Breast epithelium (tissue), 4 donors: ENCODE data around the gene PATJ. TPM values are rescaled to one million over a fixed set of nuclear protein-coding genes. Genes with fewer than 3 reads are reported as not detected.
"Not testable (repeated sequence)": the region's sequence is repeated elsewhere in the genome, so short reads cannot be mapped to it uniquely, and the experiment has no call there.

Source experiments
- DNase-seq, 2 donors: peaks; one replicate each; pipeline ENCODE4 v3.0.0-alpha.2; 2019; ENCODE audit warnings: low spot score in 2 of 2
- H3K27ac ChIP-seq, 2 donors: fragments of 200-600 bp; sonication (generic) in 1 of 2; one replicate each; pipeline ENCODE4 v1.5.1; 2016 to 2019; ENCODE audit warnings: mild to moderate bottlenecking in 1 of 2
- H3K27me3 ChIP-seq, 2 donors: fragments of 200-600 bp; sonication (generic) in 1 of 2; one replicate each; pipeline versions ENCODE4 v1.5.1 to v1.6.0; 2017 to 2019; ENCODE audit warnings: control low read depth in 1 of 2, mild to moderate bottlenecking in 1 of 2
- H3K36me3 ChIP-seq: fragments of 200-600 bp; one replicate; pipeline ENCODE4 v1.5.1; 2019
- H3K4me1 ChIP-seq, 2 donors: fragments of 200-600 bp; sonication (generic); one replicate each; pipeline ENCODE4 v1.5.1; 2016 to 2019; ENCODE audit warnings: control low read depth in 1 of 2
- H3K4me3 ChIP-seq, 3 donors: fragments of 200-600 bp; sonication (generic); 1 replicate in 2 of 3; 2 replicates in 1 of 3; pipeline ENCODE4 v1.5.1; 2016 to 2019; ENCODE audit warnings: mild to moderate bottlenecking in 3 of 3, moderate library complexity in 2 of 3
- H3K9me3 ChIP-seq, 2 donors: fragments of 200-600 bp; sonication (generic) in 1 of 2; one replicate each; pipeline ENCODE4 v1.5.1; 2016 to 2019; ENCODE audit warnings: control low read depth in 1 of 2
- CTCF ChIP-seq, 3 donors: fragments of 450-650 bp; IDR thresholded peaks; one replicate each; pipeline ENCODE4 v1.5.1; 2016 to 2017; ENCODE audit warnings: antibody characterized with exemption in 3 of 3, mild to moderate bottlenecking in 3 of 3, moderate library complexity in 3 of 3
- POLR2A ChIP-seq: fragments of 450-650 bp; IDR thresholded peaks from one replicate; pipeline ENCODE4 v1.6.1; 2016; ENCODE audit warnings: antibody characterized with exemption, mild to moderate bottlenecking, moderate library complexity
- POLR2AphosphoS5 ChIP-seq, 3 donors: sonication (generic); formaldehyde crosslinking; IDR thresholded peaks; one replicate each; pipeline ENCODE4 v1.6.1; 2017; ENCODE audit warnings: antibody characterized with exemption in 3 of 3
- intact Hi-C: fragments of 100-400 bp; cut with DNase I; formaldehyde crosslinking; loops from one replicate; pipeline ENCODE4 v1.15.1; 2023; ENCODE audit warnings: low total_unique reads
- total RNA-seq, 3 donors: library from RNA; depleted of rRNA; stranded (reverse); fragments of >200 nt; gene quantifications; one replicate each; pipeline ENCODE4 v1.1.0, GENCODE V29; 2016

The PATJ gene
- total RNA-seq, 3 donors from 2014 or later, result 20.8 to 193 (median 129) TPM

DNA sequence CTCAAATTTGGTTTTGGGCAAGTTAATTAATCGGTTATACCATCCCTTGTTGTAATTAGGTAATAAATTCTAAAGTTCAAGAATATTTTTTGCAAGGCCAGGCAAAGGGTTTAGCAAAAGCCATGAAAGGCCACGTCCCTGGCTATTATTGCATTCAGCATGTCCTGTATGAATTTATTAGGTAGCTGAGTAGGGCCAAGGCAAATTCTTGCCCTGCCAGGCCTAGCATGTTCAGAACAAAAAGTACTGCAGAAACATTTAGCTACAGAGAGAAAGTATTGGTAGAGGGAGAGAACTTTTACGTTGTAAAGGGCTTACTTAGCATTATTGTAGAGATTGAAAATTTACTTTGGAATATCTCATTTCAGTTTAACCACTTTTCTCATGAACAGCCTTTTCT is 94.4 kb downstream of the PATJ start:
- Histone ChIP-seq H3K4me1 (no peaks in the 10 kb centered on the region), H3K4me3 (no peak overlapping the region), H3K9me3 (no peaks in the 10 kb centered on the region), H3K36me3 (no peaks in the 10 kb centered on the region), H3K27me3 (no peaks in the 10 kb centered on the region), H3K27ac (no peak overlapping the region)
- intact Hi-C loops, result no loop called here
- TF ChIP-seq CTCF (IDR thresholded peaks at IDR 0.05), result no peak
- TF ChIP-seq POLR2AphosphoS5 (IDR thresholded peaks at IDR 0.05), result peak in 1 of 3 donors; percentile 22
- TF ChIP-seq POLR2A, result no peak
- no peak for DNase-seq

DNA sequence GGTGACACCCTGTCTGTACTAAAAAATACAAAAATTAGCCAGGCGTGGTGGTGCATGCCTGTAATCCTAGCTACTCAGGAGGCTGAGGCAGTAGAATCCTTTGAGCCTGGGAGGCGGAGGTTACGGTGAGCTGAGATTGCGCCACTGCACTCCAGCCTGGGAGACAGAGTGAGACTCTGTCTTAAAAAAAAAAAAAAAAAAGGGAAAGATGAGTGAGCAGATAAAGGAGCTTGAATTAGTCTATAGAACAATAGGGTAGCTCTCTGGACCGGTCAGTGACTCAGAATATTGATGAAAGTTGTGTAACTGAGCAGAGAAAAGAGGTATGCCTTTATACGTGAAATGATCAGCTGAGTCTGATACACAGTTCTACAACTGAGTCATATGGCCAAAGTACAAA is 95.3 kb downstream of the PATJ start:
- H3K4me3 ChIP-seq, H3K36me3 ChIP-seq, H3K4me1 ChIP-seq, DNase-seq, H3K27ac ChIP-seq, H3K27me3 ChIP-seq, H3K9me3 ChIP-seq, intact Hi-C loops: not testable (repeated sequence)

DNA sequence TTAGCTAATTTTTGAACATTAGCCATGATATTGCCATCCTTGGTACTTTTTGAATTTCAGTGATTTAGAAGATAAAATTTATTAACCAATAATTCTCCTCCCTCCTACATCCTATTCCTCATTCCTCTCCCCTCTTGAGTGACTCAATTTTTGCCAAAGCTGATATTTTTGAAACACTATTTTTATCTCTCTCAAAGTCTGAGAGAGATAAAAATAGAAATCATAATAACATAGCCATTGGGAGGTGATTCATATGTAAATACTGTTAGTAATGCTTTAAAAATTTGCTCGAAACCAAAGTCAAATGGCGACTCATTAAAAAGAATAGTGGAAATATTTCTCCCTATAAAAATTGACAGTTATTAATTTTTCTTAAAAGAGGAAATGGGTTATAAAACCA is 97.4 kb downstream of the PATJ start:
- Histone ChIP-seq H3K27me3 (no peaks in the 10 kb centered on the region), H3K36me3 (no peaks in the 10 kb centered on the region), H3K4me3 (no peak overlapping the region), H3K4me1 (no peaks in the 10 kb centered on the region), H3K27ac (no peak overlapping the region), H3K9me3 (no peaks in the 10 kb centered on the region)
- DNase-seq, result no peak
- TF ChIP-seq POLR2A, result no peak
- TF ChIP-seq CTCF (IDR thresholded peaks at IDR 0.05), result no peak
- TF ChIP-seq POLR2AphosphoS5 (IDR thresholded peaks at IDR 0.05), result no peak
- intact Hi-C loops, result no loop called here

- H3K27me3 ChIP-seq, result no peaks in the 10 kb centered on the region
- intact Hi-C loops, result no loop called here
- no peak for DNase-seq
- no peaks in the 10 kb centered on the region for H3K36me3 ChIP-seq
- H3K4me3 ChIP-seq, result no peak overlapping the region
- no peaks in the 10 kb centered on the region for H3K9me3 ChIP-seq
- H3K27ac ChIP-seq, result no peak overlapping the region
- no peaks in the 10 kb centered on the region for H3K4me1 ChIP-seq
- no peak for TF ChIP-seq CTCF (IDR thresholded peaks at IDR 0.05)
- TF ChIP-seq POLR2A, result no peak
- TF ChIP-seq POLR2AphosphoS5 (IDR thresholded peaks at IDR 0.05), result no peak
Measured at GRCh38 chr1:61842036-61842435, 99.8 kb downstream of the PATJ start.

GRCh38 chr1:61842863-61843514 is 100.7 kb downstream of the PATJ start:
- DNase-seq, result no peak
- Histone ChIP-seq H3K9me3 (no peaks in the 10 kb centered on the region), H3K27me3 (no peaks in the 10 kb centered on the region), H3K36me3 (no peaks in the 10 kb centered on the region), H3K27ac (no peak overlapping the region), H3K4me1 (no peaks in the 10 kb centered on the region), H3K4me3 (no peak overlapping the region)
- TF ChIP-seq CTCF (IDR thresholded peaks at IDR 0.05) (peak in 1 of 3 donors; percentile 26), POLR2A (no peak)
- intact Hi-C loops, result no loop called here

GRCh38 chr1:61844006-61844405 is 101.7 kb downstream of the PATJ start:
- Histone ChIP-seq H3K4me3 (no peak overlapping the region), H3K4me1 (no peaks in the 10 kb centered on the region), H3K9me3 (no peaks in the 10 kb centered on the region), H3K36me3 (no peaks in the 10 kb centered on the region), H3K27ac (no peak overlapping the region), H3K27me3 (no peaks in the 10 kb centered on the region)
- no peak for DNase-seq
- intact Hi-C loops, result no loop called here
- no peak for TF ChIP-seq POLR2A
- TF ChIP-seq CTCF (IDR thresholded peaks at IDR 0.05), result no peak
- TF ChIP-seq POLR2AphosphoS5 (IDR thresholded peaks at IDR 0.05), result no peak

GRCh38 chr1:61844664-61845063 is 102.4 kb downstream of the PATJ start:
- H3K9me3 ChIP-seq, H3K27ac ChIP-seq, H3K4me3 ChIP-seq, DNase-seq, H3K36me3 ChIP-seq, intact Hi-C loops, H3K4me1 ChIP-seq, H3K27me3 ChIP-seq: not testable (repeated sequence)
